PC-9 (cell line): ENCODE data around the gene AZU1. TPM values are rescaled to one million over a fixed set of nuclear protein-coding genes. Genes with fewer than 3 reads are reported as not detected.
A peak's percentile ranks its signal among the peaks of the same experiment; 100 is the strongest.

Experiments used
- BruUV-seq: library from RNA; stranded (reverse); fragments of 400-500 nt; replicated peaks from 2 replicates; lab custom pipeline; 2021; lab: Mats Ljungman, UMichigan
- CTCF ChIA-PET: fragments of 300-600 bp; sonication (Branson Sonifier 250); formaldehyde crosslinking; loops from one replicate; lab custom pipeline; 2022; ENCODE audit warnings: antibody characterized with exemption; lab: Charles Lee
- POLR2A ChIA-PET: fragments of 300-600 bp; sonication (Branson Sonifier 250); formaldehyde crosslinking; loops from one replicate; lab custom pipeline; 2022; ENCODE audit warnings: antibody characterized with exemption; ENCODE audit not compliant: unreplicated experiment; lab: Charles Lee
- DNase-seq, 2 experiments: peaks; one replicate each; pipeline versions ENCODE4 v3.0.0 to v3.0.0-alpha.2; 2015 to 2022; ENCODE audit warnings: mixed read lengths in 1 of 2
- H2AFZ ChIP-seq: fragments of 200-600 bp; sonication (generic); 2 replicates; pipeline ENCODE4 v1.8.1; 2017; ENCODE audit warnings: antibody characterized with exemption
- H3F3A ChIP-seq: fragments of 200-600 bp; sonication (generic); 2 replicates; pipeline ENCODE4 v1.8.1; 2017; ENCODE audit warnings: antibody characterized with exemption, mild to moderate bottlenecking, low read depth; ENCODE audit not compliant: insufficient read depth
- H3K27ac ChIP-seq: fragments of 200-600 bp; sonication (generic); 2 replicates; pipeline ENCODE4 v1.6.1; 2016; ENCODE audit warnings: mixed run types
- H3K27me3 ChIP-seq: fragments of 200-600 bp; sonication (generic); 2 replicates; pipeline ENCODE4 v1.6.1; 2016; ENCODE audit warnings: low read depth, mixed run types; ENCODE audit not compliant: insufficient read depth
- H3K36me3 ChIP-seq: fragments of 200-600 bp; sonication (generic); 2 replicates; pipeline ENCODE4 v1.6.1; 2016; ENCODE audit warnings: low read depth, mixed run types
- H3K4me1 ChIP-seq: fragments of 200-600 bp; sonication (generic); replicated peaks from 2 replicates; pipeline ENCODE4 v1.6.1; 2016; ENCODE audit warnings: mixed run types; ENCODE audit not compliant: insufficient read depth
- H3K4me2 ChIP-seq: fragments of 200-600 bp; sonication (generic); 2 replicates; pipeline ENCODE4 v1.6.1; 2017; ENCODE audit warnings: mixed run types
- H3K4me3 ChIP-seq: fragments of 200-600 bp; sonication (generic); 2 replicates; pipeline ENCODE4 v1.6.1; 2016; ENCODE audit warnings: mixed run types
- H3K79me2 ChIP-seq: fragments of 200-600 bp; sonication (generic); 2 replicates; pipeline ENCODE4 v1.6.1; 2017; ENCODE audit warnings: low read depth, mixed run types
- H3K9me2 ChIP-seq: fragments of 200-600 bp; sonication (generic); 2 replicates; pipeline ENCODE4 v1.8.1; 2017; ENCODE audit warnings: mild to moderate bottlenecking; ENCODE audit not compliant: insufficient read depth
- H3K9me3 ChIP-seq: fragments of 200-600 bp; sonication (generic); 2 replicates; pipeline ENCODE4 v1.8.1; 2016; ENCODE audit warnings: low read depth; ENCODE audit not compliant: insufficient read depth
- H4K20me1 ChIP-seq: fragments of 200-600 bp; sonication (generic); 2 replicates; pipeline ENCODE4 v1.8.1; 2017; ENCODE audit not compliant: insufficient read depth
- EZH2 ChIP-seq: fragments of 200-600 bp; sonication (generic); IDR thresholded peaks from 2 replicates; pipeline ENCODE4 v1.8.0; 2017; ENCODE audit warnings: antibody characterized with exemption, low read depth
- intact Hi-C: fragments of 100-400 bp; cut with micrococcal nuclease; formaldehyde crosslinking; loops from one replicate; pipeline ENCODE4 v1.10.0; 2022; ENCODE audit not compliant: unreplicated experiment
- total RNA-seq: library from RNA; stranded (reverse); gene quantifications from 2 replicates; pipeline ENCODE4 v1.2.3, GENCODE V29; 2021
- TF ChIP-seq, protein P1 (sequence below): fragments of 200-600 bp; sonication (generic); conservative IDR thresholded peaks from 2 replicates; pipeline ENCODE4 v1.6.1; 2017; ENCODE audit warnings: mixed run types, antibody characterized with exemption, mild to moderate bottlenecking, moderate library complexity

AZU1 gene
- total RNA-seq, 1 experiment from 2014 or later = not detected

DNA sequence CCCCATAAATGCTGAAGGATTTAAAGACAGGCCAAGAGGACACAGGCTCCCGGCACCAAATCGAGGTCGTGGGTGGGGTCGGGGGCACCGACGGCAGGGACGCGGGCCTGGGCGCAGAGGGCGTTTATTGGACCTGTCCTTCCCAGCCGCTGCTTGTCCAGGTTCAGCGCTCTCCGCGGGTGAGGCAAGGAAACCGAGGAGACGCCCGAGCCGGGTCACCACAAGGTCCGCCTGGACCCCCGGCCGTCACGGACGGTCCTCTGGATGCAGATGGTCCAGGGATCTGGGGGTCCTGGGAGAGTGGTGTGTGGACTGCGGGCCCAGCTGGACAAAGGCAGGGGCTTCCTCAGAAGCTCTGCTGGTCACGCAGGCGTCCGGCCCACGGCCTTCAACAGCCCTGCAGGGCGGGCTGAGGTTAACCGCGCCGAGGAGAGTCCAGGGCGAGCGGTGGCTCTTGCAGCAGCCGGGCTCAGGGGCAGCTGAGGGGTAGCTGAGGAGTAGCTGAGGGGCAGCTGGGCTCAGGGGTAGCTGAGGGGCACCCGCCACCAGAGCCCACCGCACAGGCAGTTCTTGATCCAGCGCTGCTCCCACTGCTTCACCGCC lies 40.3 kb downstream of the AZU1 start:
- no peaks in the 10 kb centered on the region for H3K36me3 ChIP-seq
- H4K20me1 ChIP-seq = no peaks in the 10 kb centered on the region
- DNase-seq = no peak
- ChIA-PET CTCF (no interaction called here), POLR2A (no interaction called here)
- H3K4me1 ChIP-seq = peaks cover 29% of the 10 kb centered on the region
- BruUV-seq = no TSS peak
- no peaks in the 10 kb centered on the region for H3K79me2 ChIP-seq
- no peaks in the 10 kb centered on the region for H3K9me3 ChIP-seq
- H3F3A ChIP-seq = peaks cover 51% of the 10 kb centered on the region
- no peak overlapping the region for H3K4me3 ChIP-seq
- intact Hi-C loops = no loop called here
- H3K4me2 ChIP-seq = no peak overlapping the region
- no peak for TF ChIP-seq EZH2
- TF ChIP-seq, protein P1, sequence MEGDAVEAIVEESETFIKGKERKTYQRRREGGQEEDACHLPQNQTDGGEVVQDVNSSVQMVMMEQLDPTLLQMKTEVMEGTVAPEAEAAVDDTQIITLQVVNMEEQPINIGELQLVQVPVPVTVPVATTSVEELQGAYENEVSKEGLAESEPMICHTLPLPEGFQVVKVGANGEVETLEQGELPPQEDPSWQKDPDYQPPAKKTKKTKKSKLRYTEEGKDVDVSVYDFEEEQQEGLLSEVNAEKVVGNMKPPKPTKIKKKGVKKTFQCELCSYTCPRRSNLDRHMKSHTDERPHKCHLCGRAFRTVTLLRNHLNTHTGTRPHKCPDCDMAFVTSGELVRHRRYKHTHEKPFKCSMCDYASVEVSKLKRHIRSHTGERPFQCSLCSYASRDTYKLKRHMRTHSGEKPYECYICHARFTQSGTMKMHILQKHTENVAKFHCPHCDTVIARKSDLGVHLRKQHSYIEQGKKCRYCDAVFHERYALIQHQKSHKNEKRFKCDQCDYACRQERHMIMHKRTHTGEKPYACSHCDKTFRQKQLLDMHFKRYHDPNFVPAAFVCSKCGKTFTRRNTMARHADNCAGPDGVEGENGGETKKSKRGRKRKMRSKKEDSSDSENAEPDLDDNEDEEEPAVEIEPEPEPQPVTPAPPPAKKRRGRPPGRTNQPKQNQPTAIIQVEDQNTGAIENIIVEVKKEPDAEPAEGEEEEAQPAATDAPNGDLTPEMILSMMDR = no peak
- no peaks in the 10 kb centered on the region for H3K9me2 ChIP-seq
- no peak overlapping the region for H2AFZ ChIP-seq
- H3K27me3 ChIP-seq = no peaks in the 10 kb centered on the region
- no peak overlapping the region for H3K27ac ChIP-seq

DNA sequence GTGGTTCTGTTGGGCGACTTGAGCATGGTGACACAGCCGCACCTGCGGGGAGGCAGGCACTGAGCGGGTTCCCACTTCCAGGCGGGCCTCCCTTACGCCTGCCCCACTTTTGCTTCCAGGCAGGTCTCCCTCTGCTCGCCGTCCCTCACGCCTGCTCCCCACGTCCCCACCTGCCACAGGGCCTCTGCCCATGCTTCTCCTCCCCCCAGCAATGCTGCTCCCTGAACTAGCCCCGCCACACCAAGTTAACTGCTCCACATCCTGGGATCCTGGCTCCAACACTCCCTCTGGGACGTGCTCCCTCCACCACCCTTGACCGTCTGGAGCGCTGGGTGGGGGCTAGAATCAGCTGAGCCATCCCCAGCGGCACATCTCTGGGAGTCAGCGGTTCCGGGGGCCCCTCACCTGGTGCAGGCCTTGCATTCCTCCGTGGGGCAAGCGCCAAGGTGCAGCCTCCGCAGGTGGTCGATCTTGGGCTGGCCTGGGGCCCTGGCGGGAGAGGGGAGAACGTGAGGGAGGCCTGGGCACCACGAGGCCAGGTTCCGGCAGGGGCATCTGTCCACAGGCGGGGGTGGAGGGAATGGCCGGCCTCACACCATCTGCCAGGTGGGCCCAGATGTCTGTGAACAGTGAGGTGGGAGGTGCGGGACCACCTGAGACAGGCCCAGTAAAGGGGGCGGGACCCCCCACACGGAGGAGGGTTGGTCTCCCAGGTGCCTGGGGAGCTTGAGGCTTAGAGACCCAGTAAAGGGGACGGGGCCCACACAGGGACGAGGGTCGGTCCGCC lies 41.0 kb downstream of the AZU1 start:
- TSS peak; percentile 13 for BruUV-seq
- no peaks in the 10 kb centered on the region for H3K27me3 ChIP-seq
- ChIA-PET POLR2A (no interaction called here), CTCF (no interaction called here)
- no peaks in the 10 kb centered on the region for H3K36me3 ChIP-seq
- peak overlapping the region; percentile 78 for H3K27ac ChIP-seq
- H3K4me1 ChIP-seq = peaks cover 29% of the 10 kb centered on the region
- H3K4me3 ChIP-seq = no peak overlapping the region
- peaks cover 50% of the 10 kb centered on the region for H3F3A ChIP-seq
- no peaks in the 10 kb centered on the region for H3K9me3 ChIP-seq
- intact Hi-C loops = no loop called here
- H3K79me2 ChIP-seq = no peaks in the 10 kb centered on the region
- H3K4me2 ChIP-seq = no peak overlapping the region
- no peaks in the 10 kb centered on the region for H4K20me1 ChIP-seq
- no peak for TF ChIP-seq EZH2
- TF ChIP-seq, protein P1 = no peak
- no peak overlapping the region for H2AFZ ChIP-seq
- H3K9me2 ChIP-seq = no peaks in the 10 kb centered on the region
- DNase-seq = no peak

DNA sequence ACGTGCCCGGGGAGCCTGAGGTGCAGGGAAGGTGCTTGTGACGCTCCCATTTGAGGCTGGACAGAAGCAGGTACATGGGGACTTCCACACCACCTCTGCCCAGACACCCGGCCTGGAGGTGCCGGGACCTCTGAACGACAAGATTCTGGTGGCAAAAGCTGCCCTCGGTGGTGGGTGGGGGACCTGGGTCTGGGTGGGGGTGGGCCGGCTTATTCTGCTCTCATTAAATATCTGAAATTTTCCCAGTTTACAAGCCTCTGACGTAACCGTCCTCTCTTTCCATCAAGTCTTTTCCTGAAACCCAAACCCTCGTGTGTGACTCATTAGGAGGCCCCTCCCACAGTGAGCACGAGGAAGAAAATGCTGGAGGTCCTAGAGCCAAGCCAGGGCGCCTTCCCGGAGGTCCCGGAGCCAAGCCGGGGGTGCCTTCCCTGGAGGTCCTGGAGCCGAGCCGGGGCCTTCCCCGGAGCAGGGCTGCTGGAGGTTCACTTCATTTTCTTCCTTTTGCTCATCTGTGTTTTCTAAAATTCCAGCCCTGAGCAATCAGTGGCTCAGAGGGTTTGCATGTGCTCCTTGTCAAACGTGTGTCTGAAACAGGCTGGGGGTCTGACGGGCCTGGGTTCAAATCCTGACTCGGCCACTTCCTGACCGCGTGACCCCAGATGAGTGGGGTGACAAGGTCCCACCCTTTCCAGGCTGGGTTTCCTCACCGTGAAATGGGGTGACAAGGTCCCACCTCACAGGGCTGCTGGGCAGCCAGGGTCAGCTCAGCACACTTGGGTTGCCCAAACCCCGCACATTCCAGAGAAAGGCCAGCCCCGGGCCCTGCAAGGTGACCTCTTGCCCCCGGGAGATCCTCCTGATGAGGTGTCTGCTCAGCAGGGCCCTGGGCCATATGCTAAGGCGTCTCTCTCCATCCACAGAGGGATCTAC lies 41.9 kb downstream of the AZU1 start:
- intact Hi-C loops = no loop called here
- H3K4me3 ChIP-seq = no peak overlapping the region
- no peaks in the 10 kb centered on the region for H3K79me2 ChIP-seq
- no peaks in the 10 kb centered on the region for H3K9me3 ChIP-seq
- TF ChIP-seq EZH2 = no peak
- TF ChIP-seq, protein P1 = no peak
- no peaks in the 10 kb centered on the region for H3K27me3 ChIP-seq
- CTCF ChIA-PET = no interaction called here
- H3K36me3 ChIP-seq = no peaks in the 10 kb centered on the region
- peaks cover 29% of the 10 kb centered on the region for H3K4me1 ChIP-seq
- peak; percentile 72 to 86 for DNase-seq
- H3K9me2 ChIP-seq = no peaks in the 10 kb centered on the region
- peaks cover 50% of the 10 kb centered on the region for H3F3A ChIP-seq
- peak overlapping the region; percentile 78 for H3K27ac ChIP-seq
- peak overlapping the region; percentile 60 for H3K4me2 ChIP-seq
- POLR2A ChIA-PET = no interaction called here
- no peaks in the 10 kb centered on the region; the same call in 1 of the 2 replicates for H4K20me1 ChIP-seq
- BruUV-seq = no TSS peak
- no peak overlapping the region for H2AFZ ChIP-seq
